Muscle of leg (tissue), 11 donors: Measurements from ENCODE around the gene CYB5R3. TPM values are rescaled to one million over a fixed set of nuclear protein-coding genes. Genes with fewer than 3 reads are reported as not detected.
A peak's percentile ranks its signal among the peaks of the same experiment; 100 is the strongest.

ENCODE experiments used
- DNase-seq: peaks from one replicate; pipeline ENCODE4 v3.0.0; 2013
- H3K27ac ChIP-seq: one replicate; pipeline ENCODE4 v1.5.1; 2013; ENCODE audit warnings: mild to moderate bottlenecking, low read length, control low read depth
- H3K27me3 ChIP-seq: one replicate; pipeline ENCODE4 v1.6.1; 2013; ENCODE audit warnings: low read length; ENCODE audit not compliant: control insufficient read depth, insufficient read depth
- H3K36me3 ChIP-seq: one replicate; pipeline ENCODE4 v1.6.1; 2013; ENCODE audit warnings: low read length; ENCODE audit not compliant: control insufficient read depth, insufficient read depth
- H3K4me1 ChIP-seq: one replicate; pipeline ENCODE4 v1.6.1; 2013; ENCODE audit warnings: low read length; ENCODE audit not compliant: control insufficient read depth, insufficient read depth
- H3K4me3 ChIP-seq: one replicate; pipeline ENCODE4 v1.5.1; 2013; ENCODE audit warnings: low read length, control low read depth
- H3K9me3 ChIP-seq: replicated peaks from 2 replicates; pipeline ENCODE4 v1.6.1; 2013; ENCODE audit warnings: low read depth, low read length; ENCODE audit not compliant: control insufficient read depth
- WGBS: methylation state at CpG from one replicate; pipeline ENCODE4 v1.1.5; 2013; ENCODE audit warnings: missing lambda C conversion rate; ENCODE audit not compliant: insufficient coverage; 5-methylcytosine and 5-hydroxymethylcytosine counted together
- polyA plus RNA-seq, 8 donors: library from polyadenylated mRNA; unstranded; fragments of 120-200 nt; gene quantifications; one replicate each; pipeline versions ENCODE4 v1.2.1 to v1.2.3, GENCODE V29; 2013; ENCODE audit warnings: inconsistent platforms in 1 of 8, low replicate concordance in 1 of 8; ENCODE audit not compliant: insufficient read length in 8 of 8, insufficient read depth in 1 of 8
- total RNA-seq: library from RNA; stranded (reverse); fragments of 120-200 nt; gene quantifications from one replicate; pipeline ENCODE4 v1.2.4, GENCODE V29; 2013

CYB5R3 gene
- total and polyA plus RNA-seq, 9 donors, result 53.2 to 177 (median 158) TPM

GRCh38 chr22:42637555-42637954 is 11.6 kb downstream of the CYB5R3 start:
- Histone ChIP-seq H3K27me3 (no peaks in the 10 kb centered on the region), H3K27ac (no peak overlapping the region), H3K4me1 (peaks cover 6% of the 10 kb centered on the region), H3K36me3 (peaks cover 32% of the 10 kb centered on the region), H3K9me3 (no peaks in the 10 kb centered on the region), H3K4me3 (no peak overlapping the region)
- WGBS, result 90% methylated on average over 11 of the region's 12 CpGs
- DNase-seq, result no peak

GRCh38 chr22:42636506-42636905 is 12.7 kb downstream of the CYB5R3 start:
- H3K27ac ChIP-seq, result peak overlapping the region; percentile 3
- no peak overlapping the region for H3K4me3 ChIP-seq
- DNase-seq, result no peak
- no peaks in the 10 kb centered on the region for H3K9me3 ChIP-seq
- H3K4me1 ChIP-seq, result peaks cover 3% of the 10 kb centered on the region
- H3K27me3 ChIP-seq, result no peaks in the 10 kb centered on the region
- peaks cover 43% of the 10 kb centered on the region for H3K36me3 ChIP-seq
- 96% methylated on average over 17 of the region's 17 CpGs for WGBS

GRCh38 chr22:42635531-42635930 is 13.7 kb downstream of the CYB5R3 start:
- no peaks in the 10 kb centered on the region for H3K27me3 ChIP-seq
- DNase-seq, result peak; percentile 46
- 77% methylated on average over 3 of the region's 3 CpGs for WGBS
- H3K4me1 ChIP-seq, result peaks cover 3% of the 10 kb centered on the region
- peak overlapping the region; percentile 65 for H3K27ac ChIP-seq
- H3K9me3 ChIP-seq, result no peaks in the 10 kb centered on the region
- no peak overlapping the region for H3K4me3 ChIP-seq
- peaks cover 53% of the 10 kb centered on the region for H3K36me3 ChIP-seq

- Histone ChIP-seq H3K27ac (no peak overlapping the region), H3K4me1 (peaks cover 3% of the 10 kb centered on the region), H3K9me3 (no peaks in the 10 kb centered on the region), H3K4me3 (no peak overlapping the region), H3K36me3 (peaks cover 77% of the 10 kb centered on the region), H3K27me3 (no peaks in the 10 kb centered on the region)
- DNase-seq, result no peak
- 90% methylated on average over 3 of the region's 9 CpGs for WGBS
These were observed 16.2 kb downstream of the CYB5R3 start for GRCh38 chr22:42633013-42633412.

DNA sequence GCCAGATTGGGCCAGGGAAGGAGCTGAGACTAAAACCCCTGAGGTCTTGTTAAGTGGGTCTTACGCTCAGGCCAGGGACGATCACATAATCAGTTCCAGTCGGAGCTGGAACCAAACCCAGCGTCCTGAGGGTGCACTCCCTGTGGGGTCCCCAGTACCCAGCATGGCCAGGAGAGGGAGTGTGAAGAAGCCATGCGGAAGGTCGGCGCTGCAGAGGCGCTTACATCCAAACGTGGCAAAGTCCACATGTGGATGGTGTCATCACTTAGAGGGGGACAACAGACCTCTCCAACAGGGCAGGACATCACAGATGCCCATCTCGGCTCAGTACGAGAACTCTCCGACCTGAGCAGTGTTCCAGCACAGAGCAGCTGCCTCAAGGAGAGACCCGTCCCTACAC is 17.1 kb downstream of the CYB5R3 start:
- DNase-seq, result no peak
- Histone ChIP-seq H3K9me3 (no peaks in the 10 kb centered on the region), H3K36me3 (peaks cover 81% of the 10 kb centered on the region), H3K27me3 (no peaks in the 10 kb centered on the region), H3K4me1 (peaks cover 3% of the 10 kb centered on the region), H3K27ac (no peak overlapping the region), H3K4me3 (no peak overlapping the region)
- 63% methylated on average over 13 of the region's 13 CpGs for WGBS

GRCh38 chr22:42630901-42631602 is 18.1 kb downstream of the CYB5R3 start:
- peaks cover 3% of the 10 kb centered on the region for H3K4me1 ChIP-seq
- WGBS, result 84% methylated on average over 27 of the region's 28 CpGs
- peaks cover 83% of the 10 kb centered on the region for H3K36me3 ChIP-seq
- no peaks in the 10 kb centered on the region for H3K9me3 ChIP-seq
- no peak overlapping the region for H3K4me3 ChIP-seq
- H3K27ac ChIP-seq, result no peak overlapping the region
- no peak for DNase-seq
- no peaks in the 10 kb centered on the region for H3K27me3 ChIP-seq

DNA sequence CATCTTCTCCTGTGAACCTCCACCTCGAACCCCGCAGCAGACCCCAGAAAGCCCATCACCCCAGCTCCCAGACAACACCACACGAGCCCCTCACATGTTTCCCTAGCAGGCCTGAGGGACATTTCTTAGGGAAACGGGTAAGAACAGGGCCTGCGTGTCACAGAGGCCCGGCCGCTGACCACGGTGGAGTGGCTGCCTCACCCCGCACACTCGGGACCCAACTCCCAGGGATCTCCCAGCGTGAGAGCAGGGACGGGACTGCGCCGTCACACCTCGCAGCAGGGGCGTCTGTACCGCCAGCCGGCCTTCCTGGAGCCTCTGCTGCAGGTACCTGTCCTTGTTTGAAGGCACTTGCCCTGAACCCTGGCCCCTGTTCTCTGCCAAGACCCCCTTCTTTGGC is 19.0 kb downstream of the CYB5R3 start:
- no peak for DNase-seq
- peaks cover under 1% of the 10 kb centered on the region for H3K4me1 ChIP-seq
- no peaks in the 10 kb centered on the region for H3K27me3 ChIP-seq
- H3K27ac ChIP-seq, result no peak overlapping the region
- 95% methylated on average over 18 of the region's 18 CpGs for WGBS
- H3K36me3 ChIP-seq, result peaks cover 82% of the 10 kb centered on the region
- H3K9me3 ChIP-seq, result no peaks in the 10 kb centered on the region
- H3K4me3 ChIP-seq, result no peak overlapping the region

DNA sequence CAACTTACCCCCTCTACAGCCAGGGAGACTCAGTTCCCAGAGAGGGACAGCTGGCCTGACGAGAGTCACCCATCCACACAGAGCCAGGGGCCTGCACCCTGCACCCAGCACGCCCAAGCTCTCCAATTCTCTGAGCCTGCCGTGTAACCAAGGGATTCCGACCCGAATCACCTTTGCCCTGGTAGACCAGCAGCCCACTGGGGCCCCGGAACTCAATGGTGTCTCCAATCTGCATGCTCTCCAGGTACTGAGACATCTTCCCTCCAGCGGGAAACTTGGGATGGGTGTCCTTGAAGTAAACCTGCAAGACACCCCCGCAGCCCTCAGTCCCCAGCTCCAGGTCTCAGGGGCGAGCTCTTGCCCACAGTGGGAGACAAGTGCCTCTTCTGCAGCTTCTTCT is 21.2 kb downstream of the CYB5R3 start:
- peaks cover 89% of the 10 kb centered on the region for H3K36me3 ChIP-seq
- H3K4me1 ChIP-seq, result peaks cover 15% of the 10 kb centered on the region
- no peak for DNase-seq
- no peak overlapping the region for H3K4me3 ChIP-seq
- no peaks in the 10 kb centered on the region for H3K9me3 ChIP-seq
- 92% methylated on average over 9 of the region's 9 CpGs for WGBS
- no peaks in the 10 kb centered on the region for H3K27me3 ChIP-seq
- no peak overlapping the region for H3K27ac ChIP-seq

- no peaks in the 10 kb centered on the region for H3K27me3 ChIP-seq
- peaks cover 89% of the 10 kb centered on the region for H3K36me3 ChIP-seq
- H3K9me3 ChIP-seq, result no peaks in the 10 kb centered on the region
- no peak for DNase-seq
- H3K4me1 ChIP-seq, result peaks cover 15% of the 10 kb centered on the region
- no peak overlapping the region for H3K4me3 ChIP-seq
- H3K27ac ChIP-seq, result no peak overlapping the region
- 96% methylated on average over 18 of the region's 25 CpGs for WGBS
These were observed 22.1 kb downstream of the CYB5R3 start for GRCh38 chr22:42626951-42627625.

GRCh38 chr22:42626431-42626830 is 22.8 kb downstream of the CYB5R3 start:
- H3K4me3 ChIP-seq, result no peak overlapping the region
- peaks cover 86% of the 10 kb centered on the region for H3K36me3 ChIP-seq
- peaks cover 18% of the 10 kb centered on the region for H3K4me1 ChIP-seq
- no peak for DNase-seq
- H3K27me3 ChIP-seq, result no peaks in the 10 kb centered on the region
- 92% methylated on average over 4 of the region's 7 CpGs for WGBS
- H3K9me3 ChIP-seq, result no peaks in the 10 kb centered on the region
- no peak overlapping the region for H3K27ac ChIP-seq
